A673 (cell line): Measurements from ENCODE around the gene SMIM35. TPM values are rescaled to one million over a fixed set of nuclear protein-coding genes. Genes with fewer than 3 reads are reported as not detected.

ENCODE experiments used
- BruUV-seq: library from RNA; stranded (reverse); fragments of 400-500 nt; replicated peaks from 2 replicates; lab custom pipeline; 2021; lab: Mats Ljungman, UMichigan
- CTCF ChIA-PET: fragments of 300-600 bp; sonication (Branson Sonifier 250); formaldehyde crosslinking; loops from one replicate; lab custom pipeline; 2022; ENCODE audit warnings: antibody characterized with exemption; lab: Charles Lee
- POLR2A ChIA-PET: fragments of 300-600 bp; sonication (Branson Sonifier 250); formaldehyde crosslinking; loops from one replicate; lab custom pipeline; 2022; ENCODE audit warnings: antibody characterized with exemption; ENCODE audit not compliant: low non-redundant PET; lab: Charles Lee
- DNase-seq: peaks from one replicate; pipeline ENCODE4 v3.0.0-alpha.2; 2015; ENCODE audit warnings: low spot score
- H3K27ac ChIP-seq: fragments of 200-600 bp; sonication (generic); 2 replicates; pipeline ENCODE4 v1.5.1; 2016; ENCODE audit warnings: mixed run types, low read depth, mild to moderate bottlenecking, mixed read lengths, antibody characterized with exemption, low read length; ENCODE audit not compliant: poor library complexity, severe bottlenecking
- H3K27me3 ChIP-seq: fragments of 200-600 bp; sonication (generic); replicated peaks from 2 replicates; pipeline ENCODE4 v1.6.1; 2017; ENCODE audit warnings: mixed run types, low read depth, mild to moderate bottlenecking, mixed read lengths, antibody characterized with exemption, low read length; ENCODE audit not compliant: insufficient read depth, poor library complexity
- H3K36me3 ChIP-seq: fragments of 200-600 bp; sonication (generic); 2 replicates; pipeline ENCODE4 v1.6.1; 2016; ENCODE audit warnings: mixed run types, mild to moderate bottlenecking, mixed read lengths, antibody characterized with exemption, low read length; ENCODE audit not compliant: insufficient read depth, poor library complexity, severe bottlenecking
- H3K4me1 ChIP-seq: fragments of 200-600 bp; sonication (generic); 2 replicates; pipeline ENCODE4 v1.6.1; 2017; ENCODE audit warnings: mixed run types, mild to moderate bottlenecking, mixed read lengths, antibody characterized with exemption, low read length; ENCODE audit not compliant: insufficient read depth, poor library complexity, severe bottlenecking
- H3K4me3 ChIP-seq: fragments of 200-600 bp; sonication (generic); 2 replicates; pipeline ENCODE4 v1.5.1; 2016; ENCODE audit warnings: low read depth, mixed run types, mild to moderate bottlenecking, mixed read lengths, low read length; ENCODE audit not compliant: poor library complexity, severe bottlenecking
- H3K9me3 ChIP-seq: fragments of 200-600 bp; sonication (generic); 2 replicates; pipeline ENCODE4 v1.6.1; 2016; ENCODE audit warnings: mixed run types, low read depth, mild to moderate bottlenecking, mixed read lengths, antibody characterized with exemption, low read length; ENCODE audit not compliant: poor library complexity, severe bottlenecking
- CTCF ChIP-seq: fragments of 300-800, 200-600 bp; sonication (generic); conservative IDR thresholded peaks from 2 replicates; pipeline ENCODE4 v1.5.1; 2017; ENCODE audit warnings: low read depth, mild to moderate bottlenecking, antibody characterized with exemption, low read length, moderate library complexity, mixed read lengths
- EZH2 ChIP-seq: fragments of 200-600 bp; sonication (generic); IDR thresholded peaks from 2 replicates; pipeline ENCODE4 v1.6.1; 2017; ENCODE audit warnings: borderline replicate concordance, low read depth, mild to moderate bottlenecking, mixed read lengths, antibody characterized with exemption, low read length; ENCODE audit not compliant: poor library complexity, severe bottlenecking
- intact Hi-C: fragments of 100-400 bp; cut with micrococcal nuclease; formaldehyde crosslinking; loops from one replicate; pipeline ENCODE4 v1.10.0; 2022; ENCODE audit not compliant: unreplicated experiment
- total RNA-seq: library from RNA; stranded (reverse); gene quantifications from 2 replicates; pipeline ENCODE4 v1.2.3, GENCODE V29; 2021

SMIM35 gene
- total RNA-seq, 1 experiment from 2014 or later: not detected

- no peak overlapping the region for H3K4me3 ChIP-seq
- no peak overlapping the region for H3K27ac ChIP-seq
- intact Hi-C loops: no loop called here
- DNase-seq: no peak
- POLR2A ChIA-PET: no interaction called here
- TF ChIP-seq EZH2 (no peak), CTCF (no peak)
- no TSS peak for BruUV-seq
- H3K4me1 ChIP-seq: no peaks in the 10 kb centered on the region
- H3K27me3 ChIP-seq: peaks cover 18% of the 10 kb centered on the region
- no peaks in the 10 kb centered on the region for H3K36me3 ChIP-seq
- CTCF ChIA-PET: no interaction called here
- no peaks in the 10 kb centered on the region for H3K9me3 ChIP-seq
These were observed 109.7 kb downstream of the SMIM35 start for GRCh38 chr11:117977029-117977428.

GRCh38 chr11:117976445-117976844 lies 110.3 kb downstream of the SMIM35 start:
- no peak for DNase-seq
- BruUV-seq: no TSS peak
- intact Hi-C loops: no loop called here
- no peak overlapping the region for H3K4me3 ChIP-seq
- TF ChIP-seq EZH2: no peak
- TF ChIP-seq CTCF: no peak
- H3K9me3 ChIP-seq: no peaks in the 10 kb centered on the region
- CTCF ChIA-PET: no interaction called here
- H3K27ac ChIP-seq: no peak overlapping the region
- POLR2A ChIA-PET: no interaction called here
- peaks cover 15% of the 10 kb centered on the region for H3K27me3 ChIP-seq
- H3K4me1 ChIP-seq: no peaks in the 10 kb centered on the region
- H3K36me3 ChIP-seq: no peaks in the 10 kb centered on the region

- Histone ChIP-seq H3K36me3 (no peaks in the 10 kb centered on the region), H3K9me3 (no peaks in the 10 kb centered on the region), H3K4me3 (no peak overlapping the region), H3K4me1 (no peaks in the 10 kb centered on the region), H3K27ac (no peak overlapping the region), H3K27me3 (no peaks in the 10 kb centered on the region)
- BruUV-seq: no TSS peak
- no peak for DNase-seq
- POLR2A ChIA-PET: no interaction called here
- CTCF ChIA-PET: no interaction called here
- intact Hi-C loops: no loop called here
- TF ChIP-seq CTCF: no peak
- TF ChIP-seq EZH2: no peak
These were observed 113.3 kb downstream of the SMIM35 start for GRCh38 chr11:117973503-117973860.
